Measurements from ENCODE around the gene PNPLA2.
A peak's percentile ranks its signal among the peaks of the same experiment; 100 is the strongest.

The PNPLA2 gene

GRCh38 chr11:832529-833113 is 13.9 kb downstream of the PNPLA2 start, which contains the start of gene CD151:
CD151 (plus strand) TSS chr11:832952; CDS start chr11:836070, 3,118 bp downstream.
- DNase-seq, result peak; percentile 51

- no peak for DNase-seq
Observed at GRCh38 chr11:833114-833791, 14.5 kb downstream of the PNPLA2 start.

- no peak for DNase-seq
Observed at GRCh38 chr11:833849-834311, 15.2 kb downstream of the PNPLA2 start.

- peak; percentile 68 for DNase-seq
Observed at GRCh38 chr11:834371-835316, 15.9 kb downstream of the PNPLA2 start.

- no peak for DNase-seq
Observed at GRCh38 chr11:836274-836673, 17.6 kb downstream of the PNPLA2 start.

GRCh38 chr11:836700-837099 is 18.0 kb downstream of the PNPLA2 start:
- no peak for DNase-seq

- DNase-seq, result no peak
Observed at GRCh38 chr11:837189-837989, 18.7 kb downstream of the PNPLA2 start.

- no peak for DNase-seq
Observed at GRCh38 chr11:837990-838307, 19.2 kb downstream of the PNPLA2 start.

- DNase-seq, result no peak
Observed at GRCh38 chr11:838441-839279, 19.9 kb downstream of the PNPLA2 start.

- no peak for DNase-seq
Observed at GRCh38 chr11:839280-839623, 20.5 kb downstream of the PNPLA2 start.

GRCh38 chr11:839875-840617 is 21.3 kb downstream of the PNPLA2 start:
- no peak for DNase-seq

- no peak for DNase-seq
Observed at GRCh38 chr11:841981-842369, 23.3 kb downstream of the PNPLA2 start.

GRCh38 chr11:842370-843002 is 23.8 kb downstream of the PNPLA2 start, which contains the start of the genes POLR2L and TSPAN4:
POLR2L (minus strand) TSS chr11:842529; CDS start chr11:842508, 21 bp downstream.
TSPAN4 (plus strand) TSS chr11:842852; CDS start chr11:850305, 7,453 bp downstream.
- DNase-seq, result peak; percentile 90

- no peak for DNase-seq
Observed at GRCh38 chr11:843086-843734, 24.5 kb downstream of the PNPLA2 start.

- DNase-seq, result peak; percentile 94
Observed at GRCh38 chr11:843818-844692, 25.3 kb downstream of the PNPLA2 start.

GRCh38 chr11:844693-845644 is 26.3 kb downstream of the PNPLA2 start:
- peak; percentile 69 for DNase-seq

GRCh38 chr11:845872-846495 is 27.3 kb downstream of the PNPLA2 start:
- DNase-seq, result no peak

Measured in HCEC 1CT (cell line).